Measurements from ENCODE around the gene RTRAF.

Gene RTRAF

GRCh38 chr14:52049271-52049670, 59.9 kb downstream of the RTRAF start:
- no peak for DNase-seq (ENCODE audit: low read depth, low spot score)

- no peak for DNase-seq (ENCODE audit: low read depth, low spot score)
Measured at GRCh38 chr14:52049721-52050588, 60.6 kb downstream of the RTRAF start.

- DNase-seq (ENCODE audit: low read depth, low spot score), result no peak
Measured at GRCh38 chr14:52051251-52051650, 61.9 kb downstream of the RTRAF start.

- DNase-seq (ENCODE audit: low read depth, low spot score), result no peak
Measured at GRCh38 chr14:52051871-52052270, 62.5 kb downstream of the RTRAF start.

GRCh38 chr14:52052288-52052943, 63.1 kb downstream of the RTRAF start:
- DNase-seq (ENCODE audit: low read depth, low spot score), result no peak

GRCh38 chr14:52053044-52053443, 63.7 kb downstream of the RTRAF start:
- no peak for DNase-seq (ENCODE audit: low read depth, low spot score)

- no peak for DNase-seq (ENCODE audit: low read depth, low spot score)
Measured at GRCh38 chr14:52054678-52055077, 65.3 kb downstream of the RTRAF start.

GRCh38 chr14:52055167-52055566, 65.8 kb downstream of the RTRAF start:
- no peak for DNase-seq (ENCODE audit: low read depth, low spot score)

- DNase-seq (ENCODE audit: low read depth, low spot score), result no peak
Measured at GRCh38 chr14:52058341-52058740, 69.0 kb downstream of the RTRAF start.

- DNase-seq (ENCODE audit: low read depth, low spot score), result no peak
Measured at GRCh38 chr14:52059649-52060048, 70.3 kb downstream of the RTRAF start.

GRCh38 chr14:52060080-52060479, 70.7 kb downstream of the RTRAF start:
- DNase-seq (ENCODE audit: low read depth, low spot score), result no peak

Data from iPS DF 19.7 (cell line).